GM12891 (cell line): ENCODE data around the gene DUSP18.
"Not testable (repeated sequence)": the region's sequence is repeated elsewhere in the genome, so short reads cannot be mapped to it uniquely, and the experiment has no call there.

Source experiments
- DNase-seq: peaks from one replicate; pipeline ENCODE4 v3.0.0; 2011; ENCODE audit warnings: low spot score; ENCODE audit not compliant: insufficient read length
- FAIRE-seq: peaks from 2 replicates; lab custom pipeline; 2011; peaks lifted over from hg19 to GRCh38; lab: Jason Lieb, UNC
- PAX5 ChIP-seq: IDR thresholded peaks from 2 replicates; pipeline ENCODE4 v1.6.1; 2011; ENCODE audit warnings: low read length, moderate library complexity, mild to moderate bottlenecking; ENCODE audit not compliant: insufficient read depth, severe bottlenecking
- POLR2A ChIP-seq: IDR thresholded peaks from 2 replicates; pipeline ENCODE4 v1.6.1; 2011; ENCODE audit warnings: low read depth, low read length, control low read depth
- POLR2AphosphoS5 ChIP-seq: IDR thresholded peaks from 2 replicates; pipeline ENCODE4 v1.6.1; 2011; ENCODE audit warnings: low read depth, low read length, control low read depth
- POU2F2 ChIP-seq: IDR thresholded peaks from 2 replicates; pipeline ENCODE4 v1.6.1; 2011; ENCODE audit warnings: low read depth, mild to moderate bottlenecking, control low read depth, low read length, moderate library complexity
- SPI1 ChIP-seq: IDR thresholded peaks from 2 replicates; pipeline ENCODE4 v1.6.1; 2011; ENCODE audit warnings: low read depth, low read length, control low read depth
- TAF1 ChIP-seq: IDR thresholded peaks from 2 replicates; pipeline ENCODE4 v1.6.1; 2011; ENCODE audit warnings: low read depth, low read length, control low read depth

Gene DUSP18

DNA sequence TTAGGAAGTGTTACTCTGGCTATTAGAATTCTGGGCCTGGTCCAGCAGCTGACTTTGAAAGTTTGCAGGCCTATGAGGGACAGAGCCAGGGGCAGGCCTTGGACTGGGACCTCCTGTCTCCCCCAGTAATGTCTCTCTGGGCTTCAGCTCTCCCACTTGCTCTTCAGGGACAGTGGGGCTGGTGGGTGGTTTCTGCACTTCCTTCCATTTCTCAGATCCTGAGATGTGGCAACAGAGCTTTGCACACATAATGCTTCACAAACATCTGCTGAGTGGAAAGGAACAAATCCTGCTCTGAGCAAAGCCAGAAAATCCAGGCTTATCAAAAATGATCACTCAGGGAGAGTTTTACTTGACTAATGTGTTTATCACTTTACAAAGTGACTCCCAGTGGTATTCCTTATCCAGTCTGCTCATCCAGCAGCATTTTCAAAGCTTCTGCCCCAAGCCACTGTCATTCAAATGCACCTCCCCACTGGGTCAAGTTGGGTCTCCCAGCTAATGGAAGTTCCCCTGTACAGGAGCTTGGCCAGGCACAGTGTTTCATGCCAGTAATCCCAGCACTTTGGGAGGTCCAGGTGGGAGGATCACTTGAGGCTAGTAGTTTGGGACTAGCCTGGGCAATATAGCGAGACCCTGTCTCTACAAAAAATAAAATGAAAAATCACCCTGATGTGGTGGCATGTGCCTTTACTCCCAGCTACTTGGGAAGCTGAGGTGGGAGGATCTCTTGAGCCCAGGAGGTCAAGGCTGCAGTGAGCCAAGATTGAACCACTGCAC is 13.5 kb upstream of the DUSP18 start:
- TF ChIP-seq TAF1 (no peak), POU2F2 (no peak), POLR2AphosphoS5 (no peak), POLR2A (no peak), PAX5 (no peak), SPI1 (no peak)
- FAIRE-seq, result no peak
- DNase-seq, result no peak

GRCh38 chr22:30679895-30680690 is 12.4 kb upstream of the DUSP18 start:
- FAIRE-seq, DNase-seq: not testable (repeated sequence)

GRCh38 chr22:30676565-30676964 is 8.9 kb upstream of the DUSP18 start:
- DNase-seq, FAIRE-seq: not testable (repeated sequence)

DNA sequence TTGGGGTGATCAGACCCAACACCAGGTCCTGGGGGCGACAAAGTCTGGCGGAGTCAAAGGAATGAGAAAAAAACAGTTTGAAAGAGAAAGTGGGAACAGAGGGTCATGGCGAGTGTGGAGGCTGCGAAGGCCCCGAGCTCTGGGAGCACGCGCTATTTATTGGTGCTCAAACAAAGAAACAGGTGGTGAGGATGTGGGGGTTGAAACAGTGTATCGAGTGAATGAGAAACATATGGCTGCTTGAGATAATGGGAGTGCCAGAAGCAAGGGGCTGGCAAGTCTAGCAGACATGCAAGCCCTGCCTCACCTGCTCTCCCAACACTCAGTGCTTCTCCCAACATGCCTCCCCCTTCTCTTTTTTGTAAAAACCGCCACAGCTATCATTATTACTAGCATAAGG is 7.8 kb upstream of the DUSP18 start:
- FAIRE-seq, result no peak
- TF ChIP-seq SPI1, result no peak
- TF ChIP-seq PAX5, result no peak
- no peak for TF ChIP-seq POLR2A
- no peak for TF ChIP-seq POLR2AphosphoS5
- TF ChIP-seq POU2F2, result no peak
- no peak for TF ChIP-seq TAF1
- no peak for DNase-seq

GRCh38 chr22:30674482-30674881 is 6.8 kb upstream of the DUSP18 start:
- FAIRE-seq (no peak), DNase-seq (no peak)
- TF ChIP-seq POLR2A, result no peak
- no peak for TF ChIP-seq POLR2AphosphoS5
- no peak for TF ChIP-seq TAF1
- TF ChIP-seq POU2F2, result no peak
- no peak for TF ChIP-seq PAX5
- no peak for TF ChIP-seq SPI1

GRCh38 chr22:30673136-30673535 is 5.5 kb upstream of the DUSP18 start:
- FAIRE-seq (no peak), DNase-seq (no peak)
- TF ChIP-seq POU2F2 (no peak), POLR2A (no peak), SPI1 (no peak), TAF1 (no peak), POLR2AphosphoS5 (no peak), PAX5 (no peak)

DNA sequence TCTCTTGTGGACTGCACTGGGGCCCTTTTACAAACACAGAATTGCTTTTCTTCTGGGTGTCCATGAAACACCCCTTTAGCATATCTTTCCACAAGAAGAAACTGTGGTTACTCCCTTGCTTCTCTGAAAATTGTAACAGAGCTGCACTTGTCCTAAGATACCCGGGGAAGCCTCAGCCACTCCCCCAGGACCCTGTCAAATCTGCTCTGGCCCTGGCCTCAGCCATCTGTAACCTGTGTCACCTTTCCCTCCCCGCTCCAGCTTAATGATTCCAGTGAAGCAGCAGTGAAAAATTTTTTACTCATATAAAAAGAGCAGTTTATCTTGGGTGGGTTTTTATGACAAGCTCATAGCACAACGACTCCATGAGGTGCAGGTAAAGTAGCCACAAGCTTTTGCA is 3.4 kb upstream of the DUSP18 start:
- no peak for DNase-seq
- no peak for FAIRE-seq
- no peak for TF ChIP-seq PAX5
- no peak for TF ChIP-seq SPI1
- no peak for TF ChIP-seq POLR2A
- no peak for TF ChIP-seq POU2F2
- no peak for TF ChIP-seq TAF1
- TF ChIP-seq POLR2AphosphoS5, result no peak

GRCh38 chr22:30668386-30668710 is 673 bp upstream of the DUSP18 start:
- DNase-seq (no peak), FAIRE-seq (peak; percentile 5)
- TF ChIP-seq TAF1 (no peak), PAX5 (no peak), SPI1 (no peak), POLR2AphosphoS5 (no peak), POU2F2 (no peak)

- TF ChIP-seq POLR2AphosphoS5 (no peak), TAF1 (no peak), PAX5 (no peak), POLR2A (no peak), POU2F2 (no peak), SPI1 (no peak)
- no peak for DNase-seq
- FAIRE-seq, result no peak
Measured at GRCh38 chr22:30667107-30667493, 575 bp downstream of the DUSP18 start.

- TF ChIP-seq POLR2AphosphoS5, result no peak
- no peak for TF ChIP-seq POU2F2
- DNase-seq, result no peak
- FAIRE-seq, result no peak
Measured at GRCh38 chr22:30665786-30666185, 1.9 kb downstream of the DUSP18 start.
